ENCODE results near the gene AUTS2. TPM values are rescaled to one million over a fixed set of nuclear protein-coding genes. Genes with fewer than 3 reads are reported as not detected.

Gene AUTS2
- polyA plus RNA-seq, 5 donors: 85.0 to 114 (median 97.6) TPM

- DNase-seq: no peak
Observed at GRCh38 chr7:70533614-70534013, 935.3 kb downstream of the AUTS2 start.

GRCh38 chr7:70539205-70539604, 940.9 kb downstream of the AUTS2 start:
- no peak for DNase-seq

- DNase-seq: no peak
Observed at GRCh38 chr7:70539617-70540016, 941.3 kb downstream of the AUTS2 start.

GRCh38 chr7:70540641-70541040, 942.4 kb downstream of the AUTS2 start:
- DNase-seq: no peak

- no peak for DNase-seq
Observed at GRCh38 chr7:70542750-70543376, 944.6 kb downstream of the AUTS2 start.

- DNase-seq: no peak
Observed at GRCh38 chr7:70544016-70544415, 945.7 kb downstream of the AUTS2 start.

GRCh38 chr7:70545214-70545613, 946.9 kb downstream of the AUTS2 start:
- no peak for DNase-seq

GRCh38 chr7:70552141-70552540, 953.9 kb downstream of the AUTS2 start:
- no peak for DNase-seq

- no peak for DNase-seq
Observed at GRCh38 chr7:70553364-70553763, 955.1 kb downstream of the AUTS2 start.

- no peak for DNase-seq
Observed at GRCh38 chr7:70554646-70555045, 956.4 kb downstream of the AUTS2 start.

GRCh38 chr7:70556761-70557160, 958.5 kb downstream of the AUTS2 start:
- DNase-seq: no peak

GRCh38 chr7:70557338-70557737, 959.1 kb downstream of the AUTS2 start:
- DNase-seq: no peak

- no peak for DNase-seq
Observed at GRCh38 chr7:70559815-70560214, 961.5 kb downstream of the AUTS2 start.

- no peak for DNase-seq
Observed at GRCh38 chr7:70563960-70564359, 965.7 kb downstream of the AUTS2 start.

GRCh38 chr7:70565721-70566370, 967.6 kb downstream of the AUTS2 start:
- no peak for DNase-seq

GRCh38 chr7:70566671-70567070, 968.4 kb downstream of the AUTS2 start:
- no peak for DNase-seq

GRCh38 chr7:70568674-70569334, 970.5 kb downstream of the AUTS2 start:
- DNase-seq: no peak

- no peak for DNase-seq
Observed at GRCh38 chr7:70569335-70569819, 971.1 kb downstream of the AUTS2 start.

GRCh38 chr7:70570029-70570428, 971.8 kb downstream of the AUTS2 start:
- DNase-seq: no peak

GRCh38 chr7:70570961-70571360, 972.7 kb downstream of the AUTS2 start:
- no peak for DNase-seq

GRCh38 chr7:70571403-70571934, 973.2 kb downstream of the AUTS2 start:
- no peak for DNase-seq

- DNase-seq: no peak
Observed at GRCh38 chr7:70571961-70572360, 973.7 kb downstream of the AUTS2 start.

- DNase-seq: no peak
Observed at GRCh38 chr7:70572571-70572970, 974.3 kb downstream of the AUTS2 start.
